ENCODE measurements around the gene ALCAM. TPM values are rescaled to one million over a fixed set of nuclear protein-coding genes. Genes with fewer than 3 reads are reported as not detected.

ALCAM gene
- total RNA-seq, 1 experiment from 2014 or later, result 36.8 TPM

DNA sequence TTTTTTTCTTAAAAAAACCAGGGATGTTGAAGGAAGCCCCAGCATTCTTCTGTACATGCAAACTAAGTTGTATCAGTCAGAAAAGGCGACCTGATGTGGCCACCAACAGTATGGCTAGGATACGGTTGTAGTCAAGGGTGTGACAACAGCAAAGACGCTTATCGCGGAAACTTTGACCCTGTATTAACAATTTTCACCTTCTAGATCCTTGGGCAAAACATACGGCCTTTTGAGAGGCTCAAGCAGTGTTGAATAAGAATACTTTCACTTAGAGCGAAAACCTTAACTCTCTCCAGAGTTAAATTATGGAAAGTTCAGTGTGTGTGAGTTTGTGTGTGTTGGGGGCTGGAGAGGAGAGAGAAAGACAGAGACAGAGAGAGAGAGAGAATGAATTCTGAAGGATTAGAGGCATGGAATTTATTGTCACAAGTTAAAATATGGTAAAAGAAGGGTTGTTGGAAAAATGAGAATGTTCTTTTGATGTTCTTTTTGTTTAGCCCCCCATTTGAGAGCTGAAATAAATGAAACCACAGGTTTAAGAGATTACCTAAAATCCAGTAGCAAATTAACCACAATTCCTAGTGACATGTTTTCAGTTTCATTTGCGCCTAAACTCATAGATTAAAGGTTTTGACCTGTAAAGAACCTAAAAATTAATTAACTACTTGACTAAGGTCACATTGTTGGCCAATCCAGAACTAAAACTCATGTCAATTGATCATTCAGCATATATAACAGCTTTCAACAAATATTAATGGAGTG lies 9.2 kb downstream of the ALCAM start:
- CTCF ChIA-PET, result no interaction called here
- H3K4me3 ChIP-seq (ENCODE audit: low read depth, low read length, poor library complexity, severe bottlenecking), result no peak overlapping the region
- no peaks in the 10 kb centered on the region for H3K9me3 ChIP-seq (ENCODE audit: low read depth, low read length, poor library complexity, severe bottlenecking)
- peaks cover 5% of the 10 kb centered on the region for H3K4me1 ChIP-seq (ENCODE audit: insufficient read depth, low read length, poor library complexity, severe bottlenecking)
- no TSS peak for BruUV-seq (replicated peaks)
- no peaks in the 10 kb centered on the region for H3K36me3 ChIP-seq (ENCODE audit: insufficient read depth, low read length, poor library complexity, severe bottlenecking)
- POLR2A ChIA-PET (ENCODE audit: low non-redundant PET), result no interaction called here
- no peak for DNase-seq (ENCODE audit: low spot score)
- no peak overlapping the region for H3K27ac ChIP-seq (ENCODE audit: low read depth, low read length, poor library complexity, severe bottlenecking)
- no peaks in the 10 kb centered on the region for H3K27me3 ChIP-seq (replicated peaks; ENCODE audit: insufficient read depth, low read depth, low read length, poor library complexity)
- TF ChIP-seq, protein P1, sequence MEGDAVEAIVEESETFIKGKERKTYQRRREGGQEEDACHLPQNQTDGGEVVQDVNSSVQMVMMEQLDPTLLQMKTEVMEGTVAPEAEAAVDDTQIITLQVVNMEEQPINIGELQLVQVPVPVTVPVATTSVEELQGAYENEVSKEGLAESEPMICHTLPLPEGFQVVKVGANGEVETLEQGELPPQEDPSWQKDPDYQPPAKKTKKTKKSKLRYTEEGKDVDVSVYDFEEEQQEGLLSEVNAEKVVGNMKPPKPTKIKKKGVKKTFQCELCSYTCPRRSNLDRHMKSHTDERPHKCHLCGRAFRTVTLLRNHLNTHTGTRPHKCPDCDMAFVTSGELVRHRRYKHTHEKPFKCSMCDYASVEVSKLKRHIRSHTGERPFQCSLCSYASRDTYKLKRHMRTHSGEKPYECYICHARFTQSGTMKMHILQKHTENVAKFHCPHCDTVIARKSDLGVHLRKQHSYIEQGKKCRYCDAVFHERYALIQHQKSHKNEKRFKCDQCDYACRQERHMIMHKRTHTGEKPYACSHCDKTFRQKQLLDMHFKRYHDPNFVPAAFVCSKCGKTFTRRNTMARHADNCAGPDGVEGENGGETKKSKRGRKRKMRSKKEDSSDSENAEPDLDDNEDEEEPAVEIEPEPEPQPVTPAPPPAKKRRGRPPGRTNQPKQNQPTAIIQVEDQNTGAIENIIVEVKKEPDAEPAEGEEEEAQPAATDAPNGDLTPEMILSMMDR (conservative IDR thresholded peaks at IDR 0.05; ENCODE audit: low read depth, low read length), result no peak
- no peak for TF ChIP-seq EZH2 (IDR thresholded peaks at IDR 0.05; ENCODE audit: borderline replicate concordance, low read depth, low read length, poor library complexity, severe bottlenecking)
- intact Hi-C loops (cut with micrococcal nuclease; ENCODE audit: unreplicated experiment), result no loop called here

DNA sequence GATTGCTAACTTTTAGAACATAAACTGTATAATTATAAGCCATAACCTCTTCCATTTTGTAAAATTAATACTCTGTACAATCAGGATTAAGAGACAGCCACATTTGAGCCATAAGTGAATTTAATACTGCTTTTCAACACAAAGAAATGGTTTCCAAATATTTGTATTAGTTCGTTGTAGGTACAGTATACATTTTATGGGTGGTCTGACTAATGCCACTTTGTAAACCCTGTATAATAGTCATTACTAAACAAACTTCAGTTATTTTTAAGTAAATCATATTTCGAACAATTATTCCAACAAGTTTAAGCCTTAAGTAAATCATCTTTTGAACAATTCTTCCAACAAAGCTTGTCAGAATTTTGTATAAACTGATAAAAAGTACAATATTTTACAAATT lies 11.0 kb downstream of the ALCAM start:
- Histone ChIP-seq H3K36me3 (ENCODE audit: insufficient read depth, low read length, poor library complexity, severe bottlenecking) (no peaks in the 10 kb centered on the region), H3K4me1 (ENCODE audit: insufficient read depth, low read length, poor library complexity, severe bottlenecking) (peaks cover 4% of the 10 kb centered on the region), H3K9me3 (ENCODE audit: low read depth, low read length, poor library complexity, severe bottlenecking) (no peaks in the 10 kb centered on the region), H3K4me3 (ENCODE audit: low read depth, low read length, poor library complexity, severe bottlenecking) (no peak overlapping the region), H3K27me3 (replicated peaks; ENCODE audit: insufficient read depth, low read depth, low read length, poor library complexity) (no peaks in the 10 kb centered on the region), H3K27ac (ENCODE audit: low read depth, low read length, poor library complexity, severe bottlenecking) (no peak overlapping the region)
- intact Hi-C loops (cut with micrococcal nuclease; ENCODE audit: unreplicated experiment), result no loop called here
- no TSS peak for BruUV-seq (replicated peaks)
- ChIA-PET POLR2A (ENCODE audit: low non-redundant PET) (no interaction called here), CTCF (no interaction called here)
- DNase-seq (ENCODE audit: low spot score), result no peak
- no peak for TF ChIP-seq EZH2 (IDR thresholded peaks at IDR 0.05; ENCODE audit: borderline replicate concordance, low read depth, low read length, poor library complexity, severe bottlenecking)
- TF ChIP-seq, protein P1 (conservative IDR thresholded peaks at IDR 0.05; ENCODE audit: low read depth, low read length), result no peak

DNA sequence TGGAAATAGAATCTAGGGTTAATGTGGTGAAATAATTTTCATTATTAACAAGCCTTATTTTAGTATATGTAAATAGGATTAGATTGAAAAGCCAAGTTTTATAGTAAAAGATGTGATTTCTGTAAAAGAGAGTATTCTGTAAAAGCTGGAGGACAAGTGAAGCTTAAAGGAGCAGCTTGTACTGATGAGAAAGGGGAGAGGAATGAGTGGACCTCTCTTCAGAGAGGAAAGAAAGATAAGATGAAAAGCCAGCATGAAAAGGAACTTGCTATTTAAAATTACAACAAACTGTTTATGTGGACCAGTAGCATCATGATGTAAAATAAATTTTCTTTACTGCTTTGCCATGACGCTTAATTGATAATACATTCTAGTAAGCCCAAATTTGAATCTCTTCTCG lies 18.5 kb downstream of the ALCAM start:
- ChIA-PET CTCF (no interaction called here), POLR2A (ENCODE audit: low non-redundant PET) (no interaction called here)
- H3K4me1 ChIP-seq (ENCODE audit: insufficient read depth, low read length, poor library complexity, severe bottlenecking), result peaks cover 28% of the 10 kb centered on the region
- no TSS peak for BruUV-seq (replicated peaks)
- peaks cover 3% of the 10 kb centered on the region for H3K9me3 ChIP-seq (ENCODE audit: low read depth, low read length, poor library complexity, severe bottlenecking)
- H3K27me3 ChIP-seq (replicated peaks; ENCODE audit: insufficient read depth, low read depth, low read length, poor library complexity), result no peaks in the 10 kb centered on the region
- intact Hi-C loops (cut with micrococcal nuclease; ENCODE audit: unreplicated experiment), result no loop called here
- no peak for DNase-seq (ENCODE audit: low spot score)
- no peak overlapping the region for H3K4me3 ChIP-seq (ENCODE audit: low read depth, low read length, poor library complexity, severe bottlenecking)
- H3K27ac ChIP-seq (ENCODE audit: low read depth, low read length, poor library complexity, severe bottlenecking), result no peak overlapping the region
- no peaks in the 10 kb centered on the region for H3K36me3 ChIP-seq (ENCODE audit: insufficient read depth, low read length, poor library complexity, severe bottlenecking)
- no peak for TF ChIP-seq EZH2 (IDR thresholded peaks at IDR 0.05; ENCODE audit: borderline replicate concordance, low read depth, low read length, poor library complexity, severe bottlenecking)
- TF ChIP-seq, protein P1 (conservative IDR thresholded peaks at IDR 0.05; ENCODE audit: low read depth, low read length), result no peak
